Measurements from ENCODE around the gene ZNF646.

DNA sequence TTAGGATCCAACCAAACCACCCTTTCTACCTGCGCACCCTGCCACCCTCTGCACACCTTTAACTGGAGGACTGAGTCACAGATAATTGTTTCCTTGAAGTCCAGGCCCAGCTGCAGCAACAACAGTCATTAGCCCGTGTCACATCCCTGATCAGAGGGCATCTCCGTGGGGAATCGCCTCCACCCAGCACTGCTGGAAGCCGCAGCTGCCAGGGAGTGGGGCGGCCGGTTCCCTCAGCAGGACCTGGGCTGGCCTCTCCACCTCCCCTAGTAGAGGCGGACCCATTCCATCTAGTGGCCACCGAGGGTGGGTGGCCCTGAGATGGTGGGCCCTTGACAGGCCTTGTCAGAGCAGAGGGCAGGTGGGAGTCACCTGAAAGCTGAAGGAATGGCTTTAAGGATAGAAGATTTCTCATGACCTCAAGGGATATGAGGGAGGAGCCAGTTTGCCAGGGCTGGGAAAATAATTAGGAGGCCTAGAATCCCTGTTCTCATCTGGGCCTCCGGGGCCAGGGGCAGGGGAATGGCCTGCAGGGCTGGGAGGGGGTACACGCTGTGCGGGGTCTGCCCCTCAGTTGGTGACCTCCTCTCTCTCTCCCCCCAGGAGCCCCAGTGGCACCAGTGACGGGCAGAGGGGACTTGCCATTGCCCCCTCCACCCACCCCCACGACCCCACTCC is 8.3 kb downstream of the ZNF646 start:
- TF ChIP-seq, protein P1, sequence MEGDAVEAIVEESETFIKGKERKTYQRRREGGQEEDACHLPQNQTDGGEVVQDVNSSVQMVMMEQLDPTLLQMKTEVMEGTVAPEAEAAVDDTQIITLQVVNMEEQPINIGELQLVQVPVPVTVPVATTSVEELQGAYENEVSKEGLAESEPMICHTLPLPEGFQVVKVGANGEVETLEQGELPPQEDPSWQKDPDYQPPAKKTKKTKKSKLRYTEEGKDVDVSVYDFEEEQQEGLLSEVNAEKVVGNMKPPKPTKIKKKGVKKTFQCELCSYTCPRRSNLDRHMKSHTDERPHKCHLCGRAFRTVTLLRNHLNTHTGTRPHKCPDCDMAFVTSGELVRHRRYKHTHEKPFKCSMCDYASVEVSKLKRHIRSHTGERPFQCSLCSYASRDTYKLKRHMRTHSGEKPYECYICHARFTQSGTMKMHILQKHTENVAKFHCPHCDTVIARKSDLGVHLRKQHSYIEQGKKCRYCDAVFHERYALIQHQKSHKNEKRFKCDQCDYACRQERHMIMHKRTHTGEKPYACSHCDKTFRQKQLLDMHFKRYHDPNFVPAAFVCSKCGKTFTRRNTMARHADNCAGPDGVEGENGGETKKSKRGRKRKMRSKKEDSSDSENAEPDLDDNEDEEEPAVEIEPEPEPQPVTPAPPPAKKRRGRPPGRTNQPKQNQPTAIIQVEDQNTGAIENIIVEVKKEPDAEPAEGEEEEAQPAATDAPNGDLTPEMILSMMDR (IDR thresholded peaks at IDR 0.05; ENCODE audit: extremely low read depth in 1 of 2, insufficient read depth in 1 of 2, low read depth in 1 of 2, low read length in 2 of 2) = no peak
- TF ChIP-seq JUN (IDR thresholded peaks at IDR 0.05; ENCODE audit: borderline replicate concordance, insufficient read depth, insufficient read length, low read depth) = no peak
- TF ChIP-seq POLR2AphosphoS5 (IDR thresholded peaks at IDR 0.05; ENCODE audit: insufficient read depth, low read depth, low read length) = no peak
- no peak for TF ChIP-seq GATA2 (IDR thresholded peaks at IDR 0.05; ENCODE audit: insufficient read depth, insufficient read length, low read depth, low read length)
- TF ChIP-seq, protein P2, sequence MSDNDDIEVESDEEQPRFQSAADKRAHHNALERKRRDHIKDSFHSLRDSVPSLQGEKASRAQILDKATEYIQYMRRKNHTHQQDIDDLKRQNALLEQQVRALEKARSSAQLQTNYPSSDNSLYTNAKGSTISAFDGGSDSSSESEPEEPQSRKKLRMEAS (IDR thresholded peaks at IDR 0.05; ENCODE audit: insufficient read depth, insufficient read length) = no peak
- TF ChIP-seq EZH2 (IDR thresholded peaks at IDR 0.05; ENCODE audit: borderline replicate concordance, low read depth, low read length, severe bottlenecking) = no peak
- TF ChIP-seq POLR2A (IDR thresholded peaks at IDR 0.05; ENCODE audit: low read depth, low read length) = no peak
- no peak for TF ChIP-seq MYC (IDR thresholded peaks at IDR 0.05; ENCODE audit: low read depth, low read length)
- TF ChIP-seq FOS (IDR thresholded peaks at IDR 0.05; ENCODE audit: borderline replicate concordance, insufficient read depth, low read length) = no peak

Measured in endothelial cell of umbilical vein (primary cell).